ENCODE data around the gene C1orf56.
A peak's percentile ranks its signal among the peaks of the same experiment; 100 is the strongest.

C1orf56 gene

DNA sequence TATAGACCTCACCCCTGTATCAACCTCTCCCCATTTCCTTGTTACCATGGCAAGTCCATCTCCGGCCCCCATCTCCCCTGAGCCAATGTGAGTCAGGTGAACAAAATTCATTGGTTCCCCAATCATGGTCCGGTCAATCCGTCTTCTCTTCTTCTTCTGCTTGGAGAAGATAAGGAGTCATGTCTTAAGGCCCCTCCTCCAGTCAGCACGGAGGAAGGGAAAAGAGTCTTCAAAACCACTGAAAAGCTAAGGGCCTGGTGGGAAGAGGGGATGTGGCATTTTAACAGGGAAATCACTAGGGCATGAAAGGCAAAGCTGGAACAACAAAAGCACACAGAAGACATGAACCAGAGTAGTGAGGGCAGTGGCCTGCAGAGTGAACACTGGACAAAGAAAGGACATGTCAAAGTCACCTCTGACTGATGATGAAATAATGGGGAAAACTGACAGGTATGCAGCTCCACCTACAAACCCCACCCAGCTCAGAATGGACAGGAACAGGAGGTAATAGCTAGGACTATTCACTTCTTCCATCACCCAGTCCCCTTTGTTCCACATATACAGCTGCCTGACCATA lies 7.5 kb downstream of the C1orf56 start:
- H3K36me3 ChIP-seq (ENCODE audit: control insufficient read depth, insufficient read depth, low read length) = peaks cover 25% of the 10 kb centered on the region
- no peaks in the 10 kb centered on the region for H3K27me3 ChIP-seq (replicated peaks; ENCODE audit: control insufficient read depth, insufficient read depth, low read length)
- DNase-seq (ENCODE audit: extremely low read depth, insufficient read length) = no peak
- H3K4me3 ChIP-seq (replicated peaks; ENCODE audit: low read depth, low read length) = no peak overlapping the region
- TF ChIP-seq, protein P1, sequence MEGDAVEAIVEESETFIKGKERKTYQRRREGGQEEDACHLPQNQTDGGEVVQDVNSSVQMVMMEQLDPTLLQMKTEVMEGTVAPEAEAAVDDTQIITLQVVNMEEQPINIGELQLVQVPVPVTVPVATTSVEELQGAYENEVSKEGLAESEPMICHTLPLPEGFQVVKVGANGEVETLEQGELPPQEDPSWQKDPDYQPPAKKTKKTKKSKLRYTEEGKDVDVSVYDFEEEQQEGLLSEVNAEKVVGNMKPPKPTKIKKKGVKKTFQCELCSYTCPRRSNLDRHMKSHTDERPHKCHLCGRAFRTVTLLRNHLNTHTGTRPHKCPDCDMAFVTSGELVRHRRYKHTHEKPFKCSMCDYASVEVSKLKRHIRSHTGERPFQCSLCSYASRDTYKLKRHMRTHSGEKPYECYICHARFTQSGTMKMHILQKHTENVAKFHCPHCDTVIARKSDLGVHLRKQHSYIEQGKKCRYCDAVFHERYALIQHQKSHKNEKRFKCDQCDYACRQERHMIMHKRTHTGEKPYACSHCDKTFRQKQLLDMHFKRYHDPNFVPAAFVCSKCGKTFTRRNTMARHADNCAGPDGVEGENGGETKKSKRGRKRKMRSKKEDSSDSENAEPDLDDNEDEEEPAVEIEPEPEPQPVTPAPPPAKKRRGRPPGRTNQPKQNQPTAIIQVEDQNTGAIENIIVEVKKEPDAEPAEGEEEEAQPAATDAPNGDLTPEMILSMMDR (IDR thresholded peaks at IDR 0.05; ENCODE audit: insufficient read depth, low read length, poor library complexity, severe bottlenecking) = no peak

DNA sequence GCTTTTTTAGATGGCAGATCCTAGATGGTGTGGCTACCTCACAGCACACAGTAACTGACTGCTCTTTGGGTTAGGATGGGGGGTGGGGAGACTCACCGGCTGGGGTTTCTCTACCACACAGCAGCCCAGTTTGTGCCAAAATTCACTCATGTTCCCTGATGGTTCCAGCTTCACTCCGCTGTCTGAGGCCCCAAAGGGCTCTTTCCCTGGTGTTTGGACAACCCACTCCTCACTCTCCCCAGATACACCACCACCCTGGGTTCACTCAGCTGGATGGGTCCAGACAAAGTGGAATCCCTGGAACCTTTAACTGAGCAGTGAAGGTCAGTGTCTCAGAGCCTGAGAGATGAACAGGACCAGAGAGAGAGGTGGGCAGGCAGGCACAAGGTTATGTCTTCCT lies 8.0 kb downstream of the C1orf56 start:
- TF ChIP-seq, protein P1 (IDR thresholded peaks at IDR 0.05; ENCODE audit: insufficient read depth, low read length, poor library complexity, severe bottlenecking) = no peak
- H3K27me3 ChIP-seq (replicated peaks; ENCODE audit: control insufficient read depth, insufficient read depth, low read length) = no peaks in the 10 kb centered on the region
- no peak for DNase-seq (ENCODE audit: extremely low read depth, insufficient read length)
- no peak overlapping the region for H3K4me3 ChIP-seq (replicated peaks; ENCODE audit: low read depth, low read length)
- peaks cover 25% of the 10 kb centered on the region for H3K36me3 ChIP-seq (ENCODE audit: control insufficient read depth, insufficient read depth, low read length)

DNA sequence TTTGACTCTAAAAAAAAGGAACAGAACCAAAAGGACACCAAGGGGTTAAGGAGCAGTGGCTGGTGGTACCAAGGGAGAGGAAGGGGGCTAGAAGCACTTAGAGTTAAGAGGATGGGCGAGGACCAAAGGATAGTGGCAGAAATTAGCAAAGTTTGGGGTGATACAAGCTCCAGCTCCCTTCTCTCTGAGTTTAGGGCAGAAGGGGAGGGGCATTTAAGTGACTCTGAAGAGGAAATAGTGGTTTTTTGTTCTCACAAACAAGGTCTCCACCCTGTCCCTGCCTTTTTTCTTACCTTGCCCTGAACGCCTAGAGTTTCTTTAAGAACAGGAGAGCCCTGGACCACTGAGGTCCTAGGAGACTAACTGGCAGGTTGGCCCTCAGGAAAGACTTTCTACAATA lies 8.6 kb downstream of the C1orf56 start:
- DNase-seq (ENCODE audit: extremely low read depth, insufficient read length) = no peak
- H3K4me3 ChIP-seq (replicated peaks; ENCODE audit: low read depth, low read length) = 0 out of 2 replicates have a peak overlapping the region, but pooled peaks have one; percentile 22
- H3K27me3 ChIP-seq (replicated peaks; ENCODE audit: control insufficient read depth, insufficient read depth, low read length) = no peaks in the 10 kb centered on the region
- peaks cover 25% of the 10 kb centered on the region for H3K36me3 ChIP-seq (ENCODE audit: control insufficient read depth, insufficient read depth, low read length)
- TF ChIP-seq, protein P1 (IDR thresholded peaks at IDR 0.05; ENCODE audit: insufficient read depth, low read length, poor library complexity, severe bottlenecking) = no peak

DNA sequence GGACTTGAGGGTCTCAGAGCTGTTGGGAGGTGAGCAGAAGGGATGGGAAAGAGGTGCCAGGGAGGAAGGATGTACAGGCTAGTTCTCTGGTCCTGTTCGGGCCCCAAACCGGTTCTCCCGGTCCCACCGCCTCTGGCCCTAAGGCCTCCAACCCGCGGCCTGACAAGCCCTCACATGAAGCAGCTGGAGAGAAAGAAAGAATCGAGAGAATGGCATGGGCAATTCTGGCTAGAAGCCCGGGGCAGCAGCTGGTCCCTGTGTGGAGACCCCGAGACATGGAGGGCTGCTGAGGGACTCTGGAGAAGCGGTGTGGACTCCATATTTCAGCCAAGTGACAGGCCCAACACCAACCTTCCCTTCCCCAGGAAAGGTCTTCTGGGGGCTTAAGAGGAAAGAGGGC lies 11.1 kb downstream of the C1orf56 start:
- peak; percentile 32 for DNase-seq (ENCODE audit: extremely low read depth, insufficient read length)
- H3K27me3 ChIP-seq (replicated peaks; ENCODE audit: control insufficient read depth, insufficient read depth, low read length) = no peaks in the 10 kb centered on the region
- H3K4me3 ChIP-seq (replicated peaks; ENCODE audit: low read depth, low read length) = peak overlapping the region; percentile 82
- peaks cover 18% of the 10 kb centered on the region for H3K36me3 ChIP-seq (ENCODE audit: control insufficient read depth, insufficient read depth, low read length)
- TF ChIP-seq, protein P1 (IDR thresholded peaks at IDR 0.05; ENCODE audit: insufficient read depth, low read length, poor library complexity, severe bottlenecking) = no peak

DNA sequence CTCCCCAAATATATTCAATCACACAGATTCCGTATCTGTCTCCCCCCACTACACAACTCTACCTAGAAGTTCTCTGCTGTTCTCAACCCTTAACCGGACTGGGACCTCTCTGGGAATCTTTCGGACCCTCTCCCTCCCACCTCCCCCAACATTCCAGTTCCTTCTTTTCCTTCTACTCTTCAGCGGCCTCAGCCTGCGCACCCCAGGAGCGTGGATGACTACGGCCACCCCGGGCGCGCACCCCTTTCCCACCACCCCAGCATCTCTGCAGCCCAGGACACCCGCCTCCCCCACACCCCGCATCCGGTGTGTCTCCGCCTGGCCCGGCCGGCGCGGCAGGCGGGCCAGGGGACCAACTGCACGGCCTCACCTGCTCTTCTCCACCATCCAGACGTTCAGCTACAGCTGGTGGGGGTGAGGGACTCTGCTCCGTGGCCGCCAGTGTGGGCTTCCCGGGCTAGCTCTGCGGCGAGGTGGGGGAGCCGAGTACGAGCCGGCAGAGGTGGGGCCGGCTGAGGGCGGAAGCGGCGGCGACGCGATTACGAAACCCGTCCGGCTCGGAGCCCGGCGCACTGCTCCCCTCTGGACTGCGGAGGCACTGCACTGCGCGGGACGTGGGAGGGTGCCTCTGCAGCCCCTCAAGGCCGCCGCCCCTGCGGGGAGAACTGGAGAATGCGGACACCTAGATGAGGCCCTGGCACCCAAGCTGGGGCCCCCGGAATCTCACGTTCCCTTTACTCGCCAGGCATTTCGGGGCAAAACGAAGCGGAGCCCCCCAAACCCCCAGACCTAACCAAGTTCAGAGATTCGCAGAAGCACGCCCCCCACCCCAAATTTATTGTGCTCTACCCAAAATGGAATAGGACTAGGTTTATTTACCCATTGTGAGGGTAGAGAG lies 11.8 kb downstream of the C1orf56 start, which contains the start of gene CDC42SE1:
Gene CDC42SE1, minus strand, starts transcription at position 514 of the 898 bp plus-strand sequence. CDS start 3,892 bp downstream, outside the sequence.
- Histone ChIP-seq H3K4me3 (replicated peaks; ENCODE audit: low read depth, low read length) (peak within 1 kb of the TSS; percentile 82), H3K36me3 (ENCODE audit: control insufficient read depth, insufficient read depth, low read length) (peaks cover 14% of the 10 kb centered on the region), H3K27me3 (replicated peaks; ENCODE audit: control insufficient read depth, insufficient read depth, low read length) (no peaks in the 10 kb centered on the region)
- DNase-seq (ENCODE audit: extremely low read depth, insufficient read length) = peak; percentile 93
- TF ChIP-seq, protein P1 (IDR thresholded peaks at IDR 0.05; ENCODE audit: insufficient read depth, low read length, poor library complexity, severe bottlenecking) = peak; percentile 89
